HS-27A (cell line): ENCODE results near the gene DNAJC2.
"Not testable (repeated sequence)": the region's sequence is repeated elsewhere in the genome, so short reads cannot be mapped to it uniquely, and the experiment has no call there.

Experiments used
- DNase-seq: peaks from one replicate; pipeline ENCODE4 v3.0.0-alpha.2; 2012; ENCODE audit warnings: low read depth, missing footprints

DNAJC2 gene

DNA sequence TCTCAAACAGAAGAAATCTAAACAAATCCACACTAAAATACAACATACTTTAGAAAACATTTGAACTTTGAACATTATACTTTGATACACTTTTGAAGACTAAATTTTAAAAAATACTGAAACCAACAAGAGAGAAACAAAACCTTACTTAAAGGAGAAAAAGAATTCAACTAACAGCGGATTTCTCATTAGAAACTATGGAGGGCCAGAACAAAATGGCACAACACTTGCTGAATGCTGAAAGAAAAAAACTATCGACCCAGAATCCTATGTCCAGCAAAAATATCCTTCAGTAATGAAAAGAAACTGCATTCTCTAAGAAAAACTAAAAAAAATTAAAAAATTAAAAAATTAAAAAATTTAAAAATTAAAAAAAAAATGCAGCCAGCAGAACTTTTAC is 80.5 kb downstream of the DNAJC2 start:
- DNase-seq = not testable (repeated sequence)
